Measurements from ENCODE around the gene SLC29A3. TPM values are rescaled to one million over a fixed set of nuclear protein-coding genes. Genes with fewer than 3 reads are reported as not detected.

Gene SLC29A3
- total RNA-seq, 4 donors from 2014 or later: 1.9 to 4.4 (median 2.8) TPM; not detected in 1

GRCh38 chr10:71346731-71347130 is 27.7 kb downstream of the SLC29A3 start:
- TF ChIP-seq POLR2A (IDR thresholded peaks at IDR 0.05): no peak
- TF ChIP-seq CTCF (IDR thresholded peaks at IDR 0.05): no peak
- peaks cover 0 to 16% (median 0%) of the 10 kb centered on the region in 4 donors for H3K4me1 ChIP-seq
- no peaks in the 10 kb centered on the region for H3K36me3 ChIP-seq
- H3K9me3 ChIP-seq: no peaks in the 10 kb centered on the region
- no peak for DNase-seq
- H3K27ac ChIP-seq: no peak overlapping the region
- H3K4me3 ChIP-seq: no peak overlapping the region
- no peaks in the 10 kb centered on the region for H3K27me3 ChIP-seq

- H3K36me3 ChIP-seq: no peaks in the 10 kb centered on the region
- no peak overlapping the region for H3K27ac ChIP-seq
- no peaks in the 10 kb centered on the region for H3K9me3 ChIP-seq
- no peak overlapping the region for H3K4me3 ChIP-seq
- H3K4me1 ChIP-seq: peaks cover 0 to 16% (median 0%) of the 10 kb centered on the region in 4 donors
- TF ChIP-seq CTCF (IDR thresholded peaks at IDR 0.05) (no peak), POLR2A (IDR thresholded peaks at IDR 0.05) (no peak)
- no peak for DNase-seq
- H3K27me3 ChIP-seq: no peaks in the 10 kb centered on the region
Observed at GRCh38 chr10:71347587-71348395, 28.7 kb downstream of the SLC29A3 start.

GRCh38 chr10:71348850-71349249 is 29.8 kb downstream of the SLC29A3 start:
- TF ChIP-seq CTCF (IDR thresholded peaks at IDR 0.05) (no peak), POLR2A (IDR thresholded peaks at IDR 0.05) (no peak)
- Histone ChIP-seq H3K27me3 (no peaks in the 10 kb centered on the region), H3K36me3 (no peaks in the 10 kb centered on the region), H3K4me3 (no peak overlapping the region), H3K4me1 (peaks cover 0 to 5% (median 0%) of the 10 kb centered on the region in 4 donors), H3K9me3 (no peaks in the 10 kb centered on the region), H3K27ac (no peak overlapping the region)
- no peak for DNase-seq

- no peak for TF ChIP-seq CTCF (IDR thresholded peaks at IDR 0.05)
- no peak for TF ChIP-seq POLR2A (IDR thresholded peaks at IDR 0.05)
- H3K27ac ChIP-seq: no peak overlapping the region
- H3K4me1 ChIP-seq: no peaks in the 10 kb centered on the region
- DNase-seq: no peak
- no peaks in the 10 kb centered on the region for H3K27me3 ChIP-seq
- no peak overlapping the region for H3K4me3 ChIP-seq
- H3K36me3 ChIP-seq: no peaks in the 10 kb centered on the region
- H3K9me3 ChIP-seq: no peaks in the 10 kb centered on the region
Observed at GRCh38 chr10:71349406-71349805, 30.3 kb downstream of the SLC29A3 start.

- no peak for DNase-seq
- no peaks in the 10 kb centered on the region for H3K27me3 ChIP-seq
- TF ChIP-seq CTCF (IDR thresholded peaks at IDR 0.05) (no peak), POLR2A (IDR thresholded peaks at IDR 0.05) (no peak)
- no peak overlapping the region for H3K27ac ChIP-seq
- no peaks in the 10 kb centered on the region for H3K4me1 ChIP-seq
- no peaks in the 10 kb centered on the region for H3K9me3 ChIP-seq
- no peak overlapping the region for H3K4me3 ChIP-seq
- H3K36me3 ChIP-seq: peaks cover 0 to 3% (median 0%) of the 10 kb centered on the region in 3 donors
Observed at GRCh38 chr10:71351087-71351486, 32.0 kb downstream of the SLC29A3 start.
